ENCODE results near the gene PAX5.

GRCh38 chr9:36914212-36914577 lies 119.9 kb downstream of the PAX5 start:
- TF ChIP-seq, protein P1, sequence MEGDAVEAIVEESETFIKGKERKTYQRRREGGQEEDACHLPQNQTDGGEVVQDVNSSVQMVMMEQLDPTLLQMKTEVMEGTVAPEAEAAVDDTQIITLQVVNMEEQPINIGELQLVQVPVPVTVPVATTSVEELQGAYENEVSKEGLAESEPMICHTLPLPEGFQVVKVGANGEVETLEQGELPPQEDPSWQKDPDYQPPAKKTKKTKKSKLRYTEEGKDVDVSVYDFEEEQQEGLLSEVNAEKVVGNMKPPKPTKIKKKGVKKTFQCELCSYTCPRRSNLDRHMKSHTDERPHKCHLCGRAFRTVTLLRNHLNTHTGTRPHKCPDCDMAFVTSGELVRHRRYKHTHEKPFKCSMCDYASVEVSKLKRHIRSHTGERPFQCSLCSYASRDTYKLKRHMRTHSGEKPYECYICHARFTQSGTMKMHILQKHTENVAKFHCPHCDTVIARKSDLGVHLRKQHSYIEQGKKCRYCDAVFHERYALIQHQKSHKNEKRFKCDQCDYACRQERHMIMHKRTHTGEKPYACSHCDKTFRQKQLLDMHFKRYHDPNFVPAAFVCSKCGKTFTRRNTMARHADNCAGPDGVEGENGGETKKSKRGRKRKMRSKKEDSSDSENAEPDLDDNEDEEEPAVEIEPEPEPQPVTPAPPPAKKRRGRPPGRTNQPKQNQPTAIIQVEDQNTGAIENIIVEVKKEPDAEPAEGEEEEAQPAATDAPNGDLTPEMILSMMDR (IDR thresholded peaks at IDR 0.05), result no peak
- TF ChIP-seq POLR2A (IDR thresholded peaks at IDR 0.05), result no peak

All from esophagus squamous epithelium (tissue), 4 donors.